Measurements from ENCODE around the gene GYG2. TPM values are rescaled to one million over a fixed set of nuclear protein-coding genes. Genes with fewer than 3 reads are reported as not detected.
"Not testable (repeated sequence)": the region's sequence is repeated elsewhere in the genome, so short reads cannot be mapped to it uniquely, and the experiment has no call there.

GYG2 gene
- total RNA-seq, 1 experiment from 2014 or later = 1.7 TPM

GRCh38 chrX:2889045-2889605, 60.4 kb downstream of the GYG2 start:
- H3K79me2 ChIP-seq (ENCODE audit: low read depth) = no peaks in the 10 kb centered on the region
- no peak for DNase-seq
- intact Hi-C loops (cut with micrococcal nuclease; ENCODE audit: unreplicated experiment) = no loop called here
- no peaks in the 10 kb centered on the region for H3K36me3 ChIP-seq (ENCODE audit: low read depth)
- no peaks in the 10 kb centered on the region for H3K9me2 ChIP-seq (ENCODE audit: insufficient read depth)
- no peaks in the 10 kb centered on the region for H3K9me3 ChIP-seq (ENCODE audit: insufficient read depth, low read depth)
- BruUV-seq (replicated peaks) = no TSS peak
- POLR2A ChIA-PET (ENCODE audit: unreplicated experiment) = no interaction called here
- H3K4me2 ChIP-seq = peak overlapping the region; percentile 69
- CTCF ChIA-PET = no interaction called here
- H3F3A ChIP-seq (ENCODE audit: insufficient read depth, low read depth) = no peaks in the 10 kb centered on the region
- 0 out of 2 replicates have a peak, but pooled peaks cover 4% of the 10 kb centered on the region for H3K4me1 ChIP-seq (replicated peaks; ENCODE audit: insufficient read depth)
- H3K27ac ChIP-seq = no peak overlapping the region
- H2AFZ ChIP-seq = peak overlapping the region; percentile 66; the same call in 1 of the 2 replicates
- H3K4me3 ChIP-seq = peak overlapping the region; percentile 34; the same call in 1 of the 2 replicates
- TF ChIP-seq CTCF (conservative IDR thresholded peaks at IDR 0.05) = no peak
- TF ChIP-seq EZH2 (IDR thresholded peaks at IDR 0.05; ENCODE audit: low read depth) = no peak
- no peaks in the 10 kb centered on the region for H4K20me1 ChIP-seq (ENCODE audit: insufficient read depth)
- H3K27me3 ChIP-seq (ENCODE audit: insufficient read depth, low read depth) = no peaks in the 10 kb centered on the region

GRCh38 chrX:2889706-2890490, 61.2 kb downstream of the GYG2 start:
- TF ChIP-seq CTCF (conservative IDR thresholded peaks at IDR 0.05) = peak; percentile 44
- Histone ChIP-seq H2AFZ (peak overlapping the region; percentile 66; the same call in 1 of the 2 replicates), H3K4me3 (peak overlapping the region; percentile 34), H3K4me2 (peak overlapping the region; percentile 69)
- H4K20me1 ChIP-seq (ENCODE audit: insufficient read depth); H3K9me3 ChIP-seq (ENCODE audit: insufficient read depth, low read depth); H3K9me2 ChIP-seq (ENCODE audit: insufficient read depth); H3F3A ChIP-seq (ENCODE audit: insufficient read depth, low read depth); H3K27me3 ChIP-seq (ENCODE audit: insufficient read depth, low read depth); H3K79me2 ChIP-seq (ENCODE audit: low read depth); intact Hi-C loops (cut with micrococcal nuclease; ENCODE audit: unreplicated experiment); H3K27ac ChIP-seq; BruUV-seq (replicated peaks); POLR2A ChIA-PET (ENCODE audit: unreplicated experiment); CTCF ChIA-PET; H3K4me1 ChIP-seq (replicated peaks; ENCODE audit: insufficient read depth); H3K36me3 ChIP-seq (ENCODE audit: low read depth): not testable (repeated sequence)
- DNase-seq = peak; percentile 34 to 48

GRCh38 chrX:2890536-2891460, 62.1 kb downstream of the GYG2 start:
- DNase-seq; intact Hi-C loops (cut with micrococcal nuclease; ENCODE audit: unreplicated experiment); H3K27ac ChIP-seq; H4K20me1 ChIP-seq (ENCODE audit: insufficient read depth); H3F3A ChIP-seq (ENCODE audit: insufficient read depth, low read depth); H3K9me2 ChIP-seq (ENCODE audit: insufficient read depth); BruUV-seq (replicated peaks); H3K9me3 ChIP-seq (ENCODE audit: insufficient read depth, low read depth); H3K4me3 ChIP-seq; H2AFZ ChIP-seq; H3K79me2 ChIP-seq (ENCODE audit: low read depth); H3K36me3 ChIP-seq (ENCODE audit: low read depth); POLR2A ChIA-PET (ENCODE audit: unreplicated experiment); H3K27me3 ChIP-seq (ENCODE audit: insufficient read depth, low read depth); H3K4me2 ChIP-seq: not testable (repeated sequence)
- CTCF ChIA-PET = interaction anchor here (0.6 kb wide), 1 partner anchor 15 kb away, joined by 4 read pairs; no protein-coding TSS in a partner anchor
- peaks cover 14% of the 10 kb centered on the region for H3K4me1 ChIP-seq (replicated peaks; ENCODE audit: insufficient read depth)

All from PC-9 (cell line).